SK-N-SH (cell line): ENCODE measurements around the gene ZBTB7A. TPM values are rescaled to one million over a fixed set of nuclear protein-coding genes. Genes with fewer than 3 reads are reported as not detected.

Experiments used
- CTCF ChIA-PET: fragments of 300-600, 350-600 bp; formaldehyde crosslinking; extraction: SDS; loops from one replicate; lab custom pipeline; 2021; lab: Yijun Ruan, JAX
- POLR2A ChIA-PET: fragments of 350-600 bp; sonication (Branson Sonifier 250); formaldehyde crosslinking; extraction: SDS; loops from one replicate; lab custom pipeline; 2020; ENCODE audit warnings: antibody characterized with exemption, inconsistent platforms; lab: Yijun Ruan, JAX
- DNase-seq: peaks from one replicate; pipeline ENCODE4 v3.0.0; 2012
- H2AFZ ChIP-seq: fragments of 200-600 bp; sonication (generic); 2 replicates; pipeline ENCODE4 v1.8.1; 2016; ENCODE audit warnings: antibody characterized with exemption, mild to moderate bottlenecking, low read depth
- H3F3A ChIP-seq: fragments of 200-600 bp; sonication (generic); replicated peaks from 2 replicates; pipeline ENCODE3; 2016; ENCODE audit warnings: antibody characterized with exemption, mild to moderate bottlenecking; ENCODE audit not compliant: insufficient read depth
- H3K27ac ChIP-seq, 2 experiments: fragments of 200-500 bp in 1 of 2; fragments of 200-600 bp in 1 of 2; sonication (Bioruptor generic) in 1 of 2; sonication (generic), shearing (Covaris generic) in 1 of 2; 2 replicates each; pipeline versions ENCODE4 v1.5.1 to v1.6.1; 2014 to 2016; ENCODE audit warnings: low read depth in 2 of 2, inconsistent platforms in 1 of 2, low read length in 1 of 2, mild to moderate bottlenecking in 1 of 2, mixed read lengths in 1 of 2
- H3K27me3 ChIP-seq: fragments of 200-600 bp; sonication (generic), shearing (Covaris generic); 2 replicates; pipeline ENCODE4 v1.6.1; 2016; ENCODE audit warnings: mixed run types; ENCODE audit not compliant: insufficient read depth
- H3K36me3 ChIP-seq, 2 experiments: fragments of 200-500 bp in 1 of 2; fragments of 200-600 bp in 1 of 2; sonication (Bioruptor generic) in 1 of 2; sonication (generic) in 1 of 2; replicated peaks in 1 of 2; 2 replicates each; pipeline versions ENCODE3 to v1.5.1; 2014 to 2016; ENCODE audit warnings: low read length in 1 of 2, mild to moderate bottlenecking in 1 of 2; ENCODE audit not compliant: insufficient read depth in 2 of 2, control insufficient read depth in 1 of 2
- H3K4me1 ChIP-seq, 2 experiments: fragments of 200-500 bp in 1 of 2; fragments of 200-600 bp in 1 of 2; sonication (Bioruptor generic) in 1 of 2; sonication (generic), shearing (Covaris generic) in 1 of 2; 2 replicates each; pipeline versions ENCODE4 v1.5.1 to v1.6.1; 2014 to 2016; ENCODE audit warnings: low read depth in 1 of 2, low read length in 1 of 2, mixed run types in 1 of 2; ENCODE audit not compliant: insufficient read depth in 2 of 2, control insufficient read depth in 1 of 2
- H3K4me2 ChIP-seq: fragments of 200-600 bp; sonication (generic), shearing (Covaris generic); 2 replicates; pipeline ENCODE4 v1.6.1; 2017; ENCODE audit warnings: mixed run types
- H3K4me3 ChIP-seq, 2 experiments: fragments of 200-500 bp in 1 of 2; fragments of 200-600 bp in 1 of 2; sonication (Bioruptor generic) in 1 of 2; sonication (generic), shearing (Covaris generic) in 1 of 2; 2 replicates each; pipeline versions ENCODE4 v1.5.1 to v1.8.1; 2014 to 2016; ENCODE audit warnings: low read depth in 2 of 2, inconsistent platforms in 1 of 2, low read length in 1 of 2, mild to moderate bottlenecking in 1 of 2, mixed read lengths in 1 of 2, moderate library complexity in 1 of 2
- H3K79me2 ChIP-seq: fragments of 200-600 bp; sonication (generic); 2 replicates; pipeline ENCODE4 v1.8.1; 2017; ENCODE audit warnings: mild to moderate bottlenecking; ENCODE audit not compliant: insufficient read depth
- H3K9ac ChIP-seq: fragments of 200-600 bp; sonication (generic); 2 replicates; pipeline ENCODE4 v1.6.1; 2017; ENCODE audit warnings: mixed run types
- H3K9me2 ChIP-seq: fragments of 200-600 bp; sonication (generic); 2 replicates; pipeline ENCODE4 v1.6.1; 2017; ENCODE audit warnings: mixed run types
- H3K9me3 ChIP-seq: fragments of 200-600 bp; sonication (generic); 2 replicates; pipeline ENCODE4 v1.6.1; 2017; ENCODE audit warnings: mixed run types, mild to moderate bottlenecking, moderate library complexity
- H4K20me1 ChIP-seq: fragments of 200-600 bp; sonication (generic); 2 replicates; pipeline ENCODE4 v1.6.1; 2017; ENCODE audit warnings: mild to moderate bottlenecking, mixed run types; ENCODE audit not compliant: insufficient read depth
- CHD2 ChIP-seq: fragments of 150-350 bp; IDR thresholded peaks from 2 replicates; pipeline ENCODE4 v1.6.1; 2018; ENCODE audit warnings: low read length; ENCODE audit not compliant: partially characterized antibody
- ELF1 ChIP-seq: IDR thresholded peaks from 2 replicates; pipeline ENCODE4 v1.4.0; 2012
- EP300 ChIP-seq, 2 experiments: IDR thresholded peaks; 2 replicates each; pipeline versions ENCODE4 v1.4.0 to v1.6.1; 2012; ENCODE audit warnings: borderline replicate concordance in 1 of 2, low read depth in 1 of 2, low read length in 1 of 2
- EZH2phosphoT487 ChIP-seq: fragments of 200-600 bp; sonication (generic); IDR thresholded peaks from 2 replicates; pipeline ENCODE4 v1.6.1; 2017; ENCODE audit warnings: low read depth, mixed run types, mild to moderate bottlenecking, antibody characterized with exemption, moderate library complexity, borderline replicate concordance
- FOXJ3 ChIP-seq: sonication (generic); formaldehyde crosslinking; IDR thresholded peaks from 2 replicates; pipeline ENCODE4 v1.5.1; 2020; ENCODE audit warnings: mild to moderate bottlenecking, missing genetic modification reagents
- GATA2 ChIP-seq: sonication (generic); formaldehyde crosslinking; IDR thresholded peaks from 2 replicates; pipeline ENCODE4 v1.5.0; 2020; ENCODE audit warnings: mild to moderate bottlenecking, missing genetic modification reagents
- IRF3 ChIP-seq: fragments of 150-350 bp; IDR thresholded peaks from 2 replicates; pipeline ENCODE4 v1.6.1; 2016; ENCODE audit warnings: mild to moderate bottlenecking, low read depth, low read length
- MEF2A ChIP-seq: IDR thresholded peaks from 2 replicates; pipeline ENCODE4 v1.4.0; 2012; ENCODE audit warnings: low read depth, borderline replicate concordance
- NRF1 ChIP-seq: IDR thresholded peaks from 2 replicates; pipeline ENCODE4 v1.6.1; 2012; ENCODE audit warnings: low read depth, mild to moderate bottlenecking, low read length
- RFX5 ChIP-seq: IDR thresholded peaks from 2 replicates; pipeline ENCODE4 v1.6.1; 2012; ENCODE audit warnings: mild to moderate bottlenecking, improper control_type of control experiment, low read length
- SMC3 ChIP-seq: IDR thresholded peaks from 2 replicates; pipeline ENCODE4 v1.6.1; 2012; ENCODE audit warnings: low read depth, low read length, improper control_type of control experiment
- WGBS: methylation state at CpG from one replicate; pipeline ENCODE4 v1.1.6; 2017; ENCODE audit warnings: low lambda C conversion rate; 5-methylcytosine and 5-hydroxymethylcytosine counted together
- polyA plus RNA-seq, 3 experiments: library from polyadenylated mRNA; depleted of rRNA; stranded (reverse); fragments of >200 nt; gene quantifications; 2 replicates each; pipeline ENCODE4 v1.2.3, GENCODE V29; 2012
- TF ChIP-seq, protein P1 (sequence below): fragments of 200-600 bp; sonication (generic); IDR thresholded peaks from 2 replicates; pipeline ENCODE4 v1.6.1; 2017; ENCODE audit warnings: antibody characterized with exemption, mild to moderate bottlenecking, moderate library complexity
- TF ChIP-seq, protein P2 (sequence below): IDR thresholded peaks from 2 replicates; pipeline ENCODE4 v1.4.0; 2012; ENCODE audit warnings: low read depth
- TF ChIP-seq, protein P3 (sequence below): IDR thresholded peaks from 2 replicates; pipeline ENCODE4 v1.6.1; 2012; ENCODE audit warnings: mild to moderate bottlenecking, low read depth, low read length, moderate library complexity
- TF ChIP-seq, protein P4 (sequence below): IDR thresholded peaks from 2 replicates; pipeline ENCODE4; 2012

Gene ZBTB7A
- polyA plus RNA-seq, 1 of the 3 experiments (the other 2 are of a cell fraction) = 7.4 TPM

DNA sequence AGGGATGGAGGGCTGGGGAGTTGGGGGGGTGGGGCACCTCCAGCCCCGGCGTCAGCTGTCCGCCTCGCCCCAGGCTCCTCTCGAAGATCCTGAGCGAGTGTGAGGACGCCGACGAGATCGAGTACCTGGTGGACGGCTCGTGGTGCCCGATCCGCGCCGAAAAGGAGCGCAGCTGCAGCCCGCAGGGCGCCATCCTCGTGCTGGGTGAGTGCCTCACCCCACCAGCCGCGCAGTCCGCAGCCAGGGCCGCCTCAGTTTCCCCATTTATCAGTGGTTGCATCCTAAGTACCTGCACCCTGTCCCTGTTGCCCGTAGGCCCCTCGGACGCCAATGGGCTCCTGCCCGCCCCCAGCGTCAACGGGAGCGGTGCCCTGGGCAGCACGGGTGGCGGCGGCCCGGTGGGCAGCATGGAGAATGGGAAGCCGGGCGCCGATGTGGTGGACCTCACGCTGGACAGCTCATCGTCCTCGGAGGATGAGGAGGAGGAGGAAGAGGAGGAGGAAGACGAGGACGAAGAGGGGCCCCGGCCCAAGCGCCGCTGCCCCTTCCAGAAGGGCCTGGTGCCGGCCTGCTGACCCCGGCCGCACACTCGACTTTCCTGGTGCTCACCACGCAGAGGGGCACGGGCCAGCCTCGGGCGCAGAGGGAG lies 29.3 kb downstream of the ZBTB7A start:
- Histone ChIP-seq H2AFZ (no peak overlapping the region), H3K9me2 (no peaks in the 10 kb centered on the region), H3K4me3 (no peak overlapping the region), H3K27ac (no peak overlapping the region), H4K20me1 (peaks cover 26% of the 10 kb centered on the region), H3K4me2 (no peak overlapping the region), H3K27me3 (no peaks in the 10 kb centered on the region)
- CTCF ChIA-PET = no interaction called here
- WGBS = 95% methylated on average over 44 of the region's 54 CpGs
- POLR2A ChIA-PET = no interaction called here
- no peak for DNase-seq
- no peak for TF ChIP-seq GATA2 (CRISPR knock-in tag)
- TF ChIP-seq, protein P1, sequence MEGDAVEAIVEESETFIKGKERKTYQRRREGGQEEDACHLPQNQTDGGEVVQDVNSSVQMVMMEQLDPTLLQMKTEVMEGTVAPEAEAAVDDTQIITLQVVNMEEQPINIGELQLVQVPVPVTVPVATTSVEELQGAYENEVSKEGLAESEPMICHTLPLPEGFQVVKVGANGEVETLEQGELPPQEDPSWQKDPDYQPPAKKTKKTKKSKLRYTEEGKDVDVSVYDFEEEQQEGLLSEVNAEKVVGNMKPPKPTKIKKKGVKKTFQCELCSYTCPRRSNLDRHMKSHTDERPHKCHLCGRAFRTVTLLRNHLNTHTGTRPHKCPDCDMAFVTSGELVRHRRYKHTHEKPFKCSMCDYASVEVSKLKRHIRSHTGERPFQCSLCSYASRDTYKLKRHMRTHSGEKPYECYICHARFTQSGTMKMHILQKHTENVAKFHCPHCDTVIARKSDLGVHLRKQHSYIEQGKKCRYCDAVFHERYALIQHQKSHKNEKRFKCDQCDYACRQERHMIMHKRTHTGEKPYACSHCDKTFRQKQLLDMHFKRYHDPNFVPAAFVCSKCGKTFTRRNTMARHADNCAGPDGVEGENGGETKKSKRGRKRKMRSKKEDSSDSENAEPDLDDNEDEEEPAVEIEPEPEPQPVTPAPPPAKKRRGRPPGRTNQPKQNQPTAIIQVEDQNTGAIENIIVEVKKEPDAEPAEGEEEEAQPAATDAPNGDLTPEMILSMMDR = no peak
- TF ChIP-seq, all 33 proteins: peak for 0
- peaks cover 7% of the 10 kb centered on the region; the same call in 1 of the 2 replicates for H3K79me2 ChIP-seq
- no peaks in the 10 kb centered on the region for H3K9me3 ChIP-seq
- no peaks in the 10 kb centered on the region for H3K4me1 ChIP-seq
- peaks cover 5 to 25% of the 10 kb centered on the region in 2 experiments for H3K36me3 ChIP-seq
- no peak overlapping the region for H3K9ac ChIP-seq
- H3F3A ChIP-seq = peaks cover 12% of the 10 kb centered on the region

GRCh38 chr19:4036576-4037300 lies 30.0 kb downstream of the ZBTB7A start:
- H2AFZ ChIP-seq = no peak overlapping the region
- ChIA-PET CTCF (no interaction called here), POLR2A (no interaction called here)
- no peaks in the 10 kb centered on the region for H3K4me1 ChIP-seq
- peaks cover 5 to 25% of the 10 kb centered on the region in 2 experiments for H3K36me3 ChIP-seq
- no peak overlapping the region for H3K4me2 ChIP-seq
- WGBS = 94% methylated on average over 21 of the region's 25 CpGs
- no peak for DNase-seq
- no peak overlapping the region for H3K9ac ChIP-seq
- peaks cover 20% of the 10 kb centered on the region for H4K20me1 ChIP-seq
- H3K9me2 ChIP-seq = no peaks in the 10 kb centered on the region
- H3K4me3 ChIP-seq = no peak overlapping the region
- peaks cover 12% of the 10 kb centered on the region for H3F3A ChIP-seq
- H3K9me3 ChIP-seq = no peaks in the 10 kb centered on the region
- 0 out of 2 replicates have a peak, but pooled peaks cover 2% of the 10 kb centered on the region for H3K79me2 ChIP-seq
- no peak overlapping the region for H3K27ac ChIP-seq
- H3K27me3 ChIP-seq = no peaks in the 10 kb centered on the region
- TF ChIP-seq EZH2phosphoT487 = no peak
- no peak for TF ChIP-seq MEF2A
- TF ChIP-seq FOXJ3 = no peak
- no peak for TF ChIP-seq NRF1
- no peak for TF ChIP-seq EP300 (IDR thresholded peaks at IDR 0.05; ENCODE audit: borderline replicate concordance in 1 of 2, low read depth in 1 of 2, low read length in 1 of 2)
- TF ChIP-seq ELF1 = no peak
- TF ChIP-seq, protein P2, sequence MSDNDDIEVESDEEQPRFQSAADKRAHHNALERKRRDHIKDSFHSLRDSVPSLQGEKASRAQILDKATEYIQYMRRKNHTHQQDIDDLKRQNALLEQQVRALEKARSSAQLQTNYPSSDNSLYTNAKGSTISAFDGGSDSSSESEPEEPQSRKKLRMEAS = no peak
- no peak for TF ChIP-seq RFX5
- TF ChIP-seq, protein P3, sequence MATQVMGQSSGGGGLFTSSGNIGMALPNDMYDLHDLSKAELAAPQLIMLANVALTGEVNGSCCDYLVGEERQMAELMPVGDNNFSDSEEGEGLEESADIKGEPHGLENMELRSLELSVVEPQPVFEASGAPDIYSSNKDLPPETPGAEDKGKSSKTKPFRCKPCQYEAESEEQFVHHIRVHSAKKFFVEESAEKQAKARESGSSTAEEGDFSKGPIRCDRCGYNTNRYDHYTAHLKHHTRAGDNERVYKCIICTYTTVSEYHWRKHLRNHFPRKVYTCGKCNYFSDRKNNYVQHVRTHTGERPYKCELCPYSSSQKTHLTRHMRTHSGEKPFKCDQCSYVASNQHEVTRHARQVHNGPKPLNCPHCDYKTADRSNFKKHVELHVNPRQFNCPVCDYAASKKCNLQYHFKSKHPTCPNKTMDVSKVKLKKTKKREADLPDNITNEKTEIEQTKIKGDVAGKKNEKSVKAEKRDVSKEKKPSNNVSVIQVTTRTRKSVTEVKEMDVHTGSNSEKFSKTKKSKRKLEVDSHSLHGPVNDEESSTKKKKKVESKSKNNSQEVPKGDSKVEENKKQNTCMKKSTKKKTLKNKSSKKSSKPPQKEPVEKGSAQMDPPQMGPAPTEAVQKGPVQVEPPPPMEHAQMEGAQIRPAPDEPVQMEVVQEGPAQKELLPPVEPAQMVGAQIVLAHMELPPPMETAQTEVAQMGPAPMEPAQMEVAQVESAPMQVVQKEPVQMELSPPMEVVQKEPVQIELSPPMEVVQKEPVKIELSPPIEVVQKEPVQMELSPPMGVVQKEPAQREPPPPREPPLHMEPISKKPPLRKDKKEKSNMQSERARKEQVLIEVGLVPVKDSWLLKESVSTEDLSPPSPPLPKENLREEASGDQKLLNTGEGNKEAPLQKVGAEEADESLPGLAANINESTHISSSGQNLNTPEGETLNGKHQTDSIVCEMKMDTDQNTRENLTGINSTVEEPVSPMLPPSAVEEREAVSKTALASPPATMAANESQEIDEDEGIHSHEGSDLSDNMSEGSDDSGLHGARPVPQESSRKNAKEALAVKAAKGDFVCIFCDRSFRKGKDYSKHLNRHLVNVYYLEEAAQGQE = no peak
- TF ChIP-seq, protein P4, sequence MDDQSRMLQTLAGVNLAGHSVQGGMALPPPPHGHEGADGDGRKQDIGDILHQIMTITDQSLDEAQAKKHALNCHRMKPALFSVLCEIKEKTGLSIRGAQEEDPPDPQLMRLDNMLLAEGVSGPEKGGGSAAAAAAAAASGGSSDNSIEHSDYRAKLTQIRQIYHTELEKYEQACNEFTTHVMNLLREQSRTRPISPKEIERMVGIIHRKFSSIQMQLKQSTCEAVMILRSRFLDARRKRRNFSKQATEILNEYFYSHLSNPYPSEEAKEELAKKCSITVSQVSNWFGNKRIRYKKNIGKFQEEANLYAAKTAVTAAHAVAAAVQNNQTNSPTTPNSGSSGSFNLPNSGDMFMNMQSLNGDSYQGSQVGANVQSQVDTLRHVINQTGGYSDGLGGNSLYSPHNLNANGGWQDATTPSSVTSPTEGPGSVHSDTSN = no peak
- TF ChIP-seq CHD2 = no peak
- TF ChIP-seq SMC3 = no peak
- TF ChIP-seq IRF3 = no peak
